ENCODE measurements around the gene PTPRC. TPM values are rescaled to one million over a fixed set of nuclear protein-coding genes. Genes with fewer than 3 reads are reported as not detected.

PTPRC gene
- total RNA-seq, 2 experiments from 2014 or later = 475 to 499 TPM

- ATAC-seq = no peak
These were observed 30.9 kb downstream of the PTPRC start for GRCh38 chr1:198669771-198670170.

GRCh38 chr1:198671136-198671535, 32.3 kb downstream of the PTPRC start:
- intact Hi-C loops (cut with micrococcal nuclease) = no loop called here
- Mint-ChIP-seq H3K36me3 (ENCODE audit: low read depth) (peaks cover 76% of the 10 kb centered on the region), H3K4me3 (peak overlapping the region; percentile 26), H3K4me1 (ENCODE audit: low read depth) (peaks cover 87% of the 10 kb centered on the region), H3K9me3 (peaks cover 2% of the 10 kb centered on the region), H3K27ac (peak overlapping the region; percentile 93), H3K27me3 (no peaks in the 10 kb centered on the region)
- ATAC-seq (no peak), DNase-seq (no peak)
- no peak for TF ChIP-seq CTCF (IDR thresholded peaks at IDR 0.05)
- ChIA-PET CTCF (interaction anchor here (1.6 kb wide), 1 partner anchor 10 kb away, joined by 5 read pairs; no protein-coding TSS in a partner anchor), POLR2A (interaction anchor here (0.8 to 7.1 kb wide), 5 partner anchors 9 to 1032 kb away, joined by 3 to 67 read pairs (median 7); no protein-coding TSS in a partner anchor)

More at GRCh38 chr1:198669771-198670170, 30.9 kb downstream of the PTPRC start:
- no peaks in the 10 kb centered on the region for H3K27me3 Mint-ChIP-seq
- ChIA-PET CTCF (interaction anchor here (1.2 to 1.5 kb wide), 3 partner anchors 16 to 31 kb away, joined by 3 to 4 read pairs (median 4); no protein-coding TSS in a partner anchor), POLR2A (interaction anchor here (1.0 to 7.1 kb wide), 7 partner anchors 11 to 48 kb away, joined by 4 to 67 read pairs (median 9); no protein-coding TSS in a partner anchor)
- intact Hi-C loops (cut with micrococcal nuclease) = no loop called here
- DNase-seq = no peak
- no peaks in the 10 kb centered on the region for H3K9me3 Mint-ChIP-seq
- peak overlapping the region; percentile 93 for H3K27ac Mint-ChIP-seq
- peaks cover 75% of the 10 kb centered on the region for H3K36me3 Mint-ChIP-seq (ENCODE audit: low read depth)
- H3K4me3 Mint-ChIP-seq = peak overlapping the region; percentile 25
- TF ChIP-seq CTCF (IDR thresholded peaks at IDR 0.05) = no peak
- peaks cover 85% of the 10 kb centered on the region for H3K4me1 Mint-ChIP-seq (ENCODE audit: low read depth)

- H3K27me3 Mint-ChIP-seq = no peaks in the 10 kb centered on the region
- H3K36me3 Mint-ChIP-seq (ENCODE audit: low read depth) = peaks cover 77% of the 10 kb centered on the region
- H3K27ac Mint-ChIP-seq = peak overlapping the region; percentile 93
- POLR2A ChIA-PET = interaction anchor here (0.6 to 7.1 kb wide), 11 partner anchors 9 to 265 kb away, joined by 3 to 67 read pairs (median 5); no protein-coding TSS in a partner anchor
- CTCF ChIA-PET = interaction anchor here (1.6 kb wide), 1 partner anchor 9 kb away, joined by 5 read pairs; no protein-coding TSS in a partner anchor
- no peak for ATAC-seq
- TF ChIP-seq CTCF (IDR thresholded peaks at IDR 0.05) = no peak
- no peak overlapping the region for H3K4me3 Mint-ChIP-seq
- peaks cover 2% of the 10 kb centered on the region for H3K9me3 Mint-ChIP-seq
- intact Hi-C loops (cut with micrococcal nuclease) = no loop called here
- H3K4me1 Mint-ChIP-seq (ENCODE audit: low read depth) = peaks cover 90% of the 10 kb centered on the region
- DNase-seq = no peak
These were observed 33.3 kb downstream of the PTPRC start for GRCh38 chr1:198672124-198672523.

GRCh38 chr1:198674009-198674408, 35.2 kb downstream of the PTPRC start:
- intact Hi-C loops (cut with micrococcal nuclease) = no loop called here
- peaks cover 74% of the 10 kb centered on the region for H3K36me3 Mint-ChIP-seq (ENCODE audit: low read depth)
- DNase-seq = peak; percentile 17
- no peak for ATAC-seq
- no peak for TF ChIP-seq CTCF (IDR thresholded peaks at IDR 0.05)
- H3K4me3 Mint-ChIP-seq = peak overlapping the region; percentile 57
- H3K27ac Mint-ChIP-seq = peak overlapping the region; percentile 86
- POLR2A ChIA-PET = interaction anchor here (0.9 to 4.2 kb wide), 3 partner anchors 12 to 53 kb away, joined by 4 to 26 read pairs (median 5); no protein-coding TSS in a partner anchor
- H3K9me3 Mint-ChIP-seq = peaks cover 2% of the 10 kb centered on the region
- peaks cover 88% of the 10 kb centered on the region for H3K4me1 Mint-ChIP-seq (ENCODE audit: low read depth)
- CTCF ChIA-PET = interaction anchor here (1.1 to 1.7 kb wide), 4 partner anchors 13 to 52 kb away, joined by 3 to 7 read pairs (median 3); no protein-coding TSS in a partner anchor
- H3K27me3 Mint-ChIP-seq = no peaks in the 10 kb centered on the region

- ATAC-seq = peak; percentile 10
- no peaks in the 10 kb centered on the region for H3K27me3 Mint-ChIP-seq
- H3K36me3 Mint-ChIP-seq (ENCODE audit: low read depth) = peaks cover 80% of the 10 kb centered on the region
- H3K9me3 Mint-ChIP-seq = peaks cover 2% of the 10 kb centered on the region
- H3K27ac Mint-ChIP-seq = peak overlapping the region; percentile 90
- CTCF ChIA-PET = interaction anchor here (0.8 to 1.6 kb wide), 3 partner anchors 13 to 241 kb away, joined by 3 read pairs; no protein-coding TSS in a partner anchor
- POLR2A ChIA-PET = interaction anchor here (0.7 to 1.3 kb wide), 3 partner anchors 13 to 756 kb away, joined by 3 read pairs; no protein-coding TSS in a partner anchor
- peaks cover 86% of the 10 kb centered on the region for H3K4me1 Mint-ChIP-seq (ENCODE audit: low read depth)
- TF ChIP-seq CTCF (IDR thresholded peaks at IDR 0.05) = no peak
- peak overlapping the region; percentile 73 for H3K4me3 Mint-ChIP-seq
- DNase-seq = no peak
- intact Hi-C loops (cut with micrococcal nuclease) = no loop called here
These were observed 37.4 kb downstream of the PTPRC start for GRCh38 chr1:198676253-198676652.

Data from activated CD8-positive, alpha-beta T cell treated with anti-CD3 and anti-CD28 coated beads for 36 hours (primary cell).